Astrocyte of the spinal cord (primary cell): ENCODE results near the gene FBXW12.

Experiments used
- DNase-seq: peaks from one replicate; pipeline ENCODE4 v3.0.0; 2011; ENCODE audit warnings: low read depth, low spot score
- H3K4me3 ChIP-seq: 2 replicates; pipeline ENCODE4 v1.5.1; 2011; ENCODE audit warnings: low read depth, mild to moderate bottlenecking, low read length, moderate library complexity
- CTCF ChIP-seq: IDR thresholded peaks from 2 replicates; pipeline ENCODE4 v1.5.1; 2012; ENCODE audit warnings: low read depth, mild to moderate bottlenecking, low read length, inconsistent platforms
- in situ Hi-C: cut with HindIII; loops from 2 replicates; pipeline ENCODE4 v1.10.0; 2017; ENCODE audit warnings: low sequenced_read_pairs

The FBXW12 gene

GRCh38 chr3:48344867-48345507 lies 27.0 kb upstream of the FBXW12 start:
- in situ Hi-C loops = no loop called here
- TF ChIP-seq CTCF = no peak
- DNase-seq = no peak
- H3K4me3 ChIP-seq = no peak overlapping the region

GRCh38 chr3:48345946-48346572 lies 26.0 kb upstream of the FBXW12 start:
- TF ChIP-seq CTCF = no peak
- in situ Hi-C loops = no loop called here
- DNase-seq = no peak
- no peak overlapping the region for H3K4me3 ChIP-seq

GRCh38 chr3:48347500-48347899 lies 24.5 kb upstream of the FBXW12 start:
- no peak for TF ChIP-seq CTCF
- no peak for DNase-seq
- in situ Hi-C loops = no loop called here
- H3K4me3 ChIP-seq = no peak overlapping the region

- H3K4me3 ChIP-seq = no peak overlapping the region
- no peak for DNase-seq
- in situ Hi-C loops = no loop called here
- no peak for TF ChIP-seq CTCF
These were observed 19.5 kb upstream of the FBXW12 start for GRCh38 chr3:48352546-48352945.

- in situ Hi-C loops = no loop called here
- no peak for TF ChIP-seq CTCF
- no peak overlapping the region for H3K4me3 ChIP-seq
- no peak for DNase-seq
These were observed 18.0 kb upstream of the FBXW12 start for GRCh38 chr3:48353987-48354386.

GRCh38 chr3:48356419-48356818 lies 15.6 kb upstream of the FBXW12 start:
- no peak overlapping the region for H3K4me3 ChIP-seq
- no peak for TF ChIP-seq CTCF
- in situ Hi-C loops = no loop called here
- no peak for DNase-seq
